Stimulated activated naive CD8-positive, alpha-beta T cell treated with anti-CD3 and anti-CD28 coated beads, Interleukin-15, Interleukin-2, amounts not matched to agents 100 ng/mL and 50 ng/mL, for 24 hours (primary cell): ENCODE data around the gene CLIC4.
"Not testable (repeated sequence)": the region's sequence is repeated elsewhere in the genome, so short reads cannot be mapped to it uniquely, and the experiment has no call there.

Experiments
- H3K27ac Mint-ChIP-seq: one replicate; pipeline ENCODE4 v1.8.0; 2021; ENCODE audit warnings: mild to moderate bottlenecking, mixed read lengths
- H3K27me3 Mint-ChIP-seq: one replicate; pipeline ENCODE4 v1.8.0; 2021; ENCODE audit warnings: mixed read lengths
- H3K36me3 Mint-ChIP-seq: one replicate; pipeline ENCODE4 v1.8.0; 2021; ENCODE audit warnings: low read depth, mixed read lengths
- H3K4me1 Mint-ChIP-seq: one replicate; pipeline ENCODE4 v1.8.0; 2021; ENCODE audit warnings: low read depth, mixed read lengths
- H3K4me3 Mint-ChIP-seq: one replicate; pipeline ENCODE4 v1.8.0; 2021; ENCODE audit warnings: mild to moderate bottlenecking, mixed read lengths
- H3K9me3 Mint-ChIP-seq: one replicate; pipeline ENCODE4 v1.8.0; 2021; ENCODE audit warnings: mixed read lengths

CLIC4 gene

GRCh38 chr1:24888971-24889676 is 143.9 kb downstream of the CLIC4 start:
- no peak overlapping the region for H3K27ac Mint-ChIP-seq
- H3K4me1 Mint-ChIP-seq: no peaks in the 10 kb centered on the region
- peaks cover 4% of the 10 kb centered on the region for H3K27me3 Mint-ChIP-seq
- peaks cover 17% of the 10 kb centered on the region for H3K9me3 Mint-ChIP-seq
- no peak overlapping the region for H3K4me3 Mint-ChIP-seq
- peaks cover 19% of the 10 kb centered on the region for H3K36me3 Mint-ChIP-seq

- no peak overlapping the region for H3K27ac Mint-ChIP-seq
- H3K27me3 Mint-ChIP-seq: no peaks in the 10 kb centered on the region
- no peak overlapping the region for H3K4me3 Mint-ChIP-seq
- H3K4me1 Mint-ChIP-seq: no peaks in the 10 kb centered on the region
- peaks cover 15% of the 10 kb centered on the region for H3K36me3 Mint-ChIP-seq
- peaks cover 9% of the 10 kb centered on the region for H3K9me3 Mint-ChIP-seq
Observed at GRCh38 chr1:24890887-24891286, 145.6 kb downstream of the CLIC4 start.

GRCh38 chr1:24891367-24891766 is 146.1 kb downstream of the CLIC4 start:
- H3K27me3 Mint-ChIP-seq, H3K4me1 Mint-ChIP-seq, H3K9me3 Mint-ChIP-seq, H3K27ac Mint-ChIP-seq, H3K4me3 Mint-ChIP-seq: not testable (repeated sequence)
- H3K36me3 Mint-ChIP-seq: peaks cover 15% of the 10 kb centered on the region

GRCh38 chr1:24892188-24893153 is 147.2 kb downstream of the CLIC4 start:
- Mint-ChIP-seq H3K9me3 (peaks cover 9% of the 10 kb centered on the region), H3K4me1 (no peaks in the 10 kb centered on the region), H3K27me3 (no peaks in the 10 kb centered on the region), H3K4me3 (no peak overlapping the region), H3K27ac (no peak overlapping the region), H3K36me3 (peaks cover 15% of the 10 kb centered on the region)

- Mint-ChIP-seq H3K9me3 (peaks cover 9% of the 10 kb centered on the region), H3K4me3 (no peak overlapping the region), H3K36me3 (peaks cover 15% of the 10 kb centered on the region), H3K27me3 (no peaks in the 10 kb centered on the region), H3K27ac (no peak overlapping the region), H3K4me1 (peaks cover 8% of the 10 kb centered on the region)
Observed at GRCh38 chr1:24893431-24893830, 148.2 kb downstream of the CLIC4 start.
